ENCODE measurements around the gene CHKA.

The CHKA gene

DNA sequence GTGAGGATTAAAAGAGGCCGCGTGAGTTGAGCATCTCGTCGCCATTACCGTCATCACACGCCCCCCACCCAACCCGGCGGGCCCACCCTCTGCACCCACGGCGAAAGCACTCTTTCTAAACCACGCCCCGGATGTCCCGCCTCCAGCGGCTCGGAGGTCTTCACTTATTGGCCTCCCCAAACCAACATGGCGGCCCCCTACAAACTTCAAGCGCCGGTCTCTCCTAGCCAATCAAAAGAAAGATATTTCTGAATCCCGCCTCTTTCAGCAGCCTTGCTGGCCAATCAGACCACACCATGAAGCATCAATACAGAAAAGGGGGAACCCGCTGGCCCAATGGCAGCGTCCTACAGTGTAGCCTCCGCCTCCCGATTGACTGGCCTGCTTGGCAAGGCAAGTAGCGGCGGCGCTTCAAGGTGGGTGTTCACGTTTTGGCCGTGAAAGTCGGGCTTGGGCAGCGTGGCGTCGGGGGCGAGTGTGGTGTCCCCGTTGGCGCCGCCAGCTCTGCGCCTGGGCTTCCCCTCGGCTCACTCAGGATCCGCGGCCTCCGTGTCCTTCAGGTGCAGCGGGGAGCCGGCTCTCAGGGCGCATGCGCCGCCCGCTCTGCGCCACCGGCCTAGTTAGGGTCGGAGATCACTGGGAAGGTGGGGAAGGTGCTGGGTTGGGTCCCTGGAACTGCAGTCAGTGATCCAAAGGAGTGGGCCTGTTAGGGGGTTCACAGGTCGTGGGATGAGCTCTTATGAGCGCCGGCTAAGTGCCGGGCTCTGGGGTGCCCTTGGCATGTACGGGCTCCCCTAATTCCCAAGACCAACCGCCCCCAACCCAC, 90.7 kb downstream of the CHKA start, which contains the start of gene NDUFS8:
TSS of gene NDUFS8 (plus strand) at position 364 of the 826 bp plus-strand sequence. CDS start 1,471 bp downstream, outside the sequence.
- H3K36me3 ChIP-seq (ENCODE audit: insufficient read depth) = no peaks in the 10 kb centered on the region
- peak within 1 kb of the TSS; percentile 56 for H2AFZ ChIP-seq (ENCODE audit: low read depth)
- H4K20me1 ChIP-seq (ENCODE audit: insufficient read depth) = no peaks in the 10 kb centered on the region
- H3K4me3 ChIP-seq (IDR thresholded peaks at IDR 0.05; ENCODE audit: insufficient read depth, low read depth, low read length) = no peak within 1 kb of the TSS
- H3K4me2 ChIP-seq = peak within 1 kb of the TSS; percentile 91
- H3K4me1 ChIP-seq (ENCODE audit: low read depth, poor library complexity, severe bottlenecking) = peaks cover 10% of the 10 kb centered on the region
- TF ChIP-seq CTCF (conservative IDR thresholded peaks at IDR 0.05; ENCODE audit: low read depth, low read length) = no peak
- H3K79me2 ChIP-seq (ENCODE audit: insufficient read depth, low read depth) = peaks cover 14% of the 10 kb centered on the region; the same call in 1 of the 2 replicates
- no peaks in the 10 kb centered on the region for H3K27me3 ChIP-seq (ENCODE audit: insufficient read depth, low read depth)
- peak within 1 kb of the TSS; percentile 47 for H3K27ac ChIP-seq
- peak within 1 kb of the TSS; percentile 69; the same call in 1 of the 2 replicates for H3K9ac ChIP-seq

GRCh38 chr11:68028802-68029545, 92.2 kb downstream of the CHKA start:
- no peak overlapping the region for H3K27ac ChIP-seq
- H3K4me2 ChIP-seq = no peak overlapping the region
- H3K9ac ChIP-seq = no peak overlapping the region

DNA sequence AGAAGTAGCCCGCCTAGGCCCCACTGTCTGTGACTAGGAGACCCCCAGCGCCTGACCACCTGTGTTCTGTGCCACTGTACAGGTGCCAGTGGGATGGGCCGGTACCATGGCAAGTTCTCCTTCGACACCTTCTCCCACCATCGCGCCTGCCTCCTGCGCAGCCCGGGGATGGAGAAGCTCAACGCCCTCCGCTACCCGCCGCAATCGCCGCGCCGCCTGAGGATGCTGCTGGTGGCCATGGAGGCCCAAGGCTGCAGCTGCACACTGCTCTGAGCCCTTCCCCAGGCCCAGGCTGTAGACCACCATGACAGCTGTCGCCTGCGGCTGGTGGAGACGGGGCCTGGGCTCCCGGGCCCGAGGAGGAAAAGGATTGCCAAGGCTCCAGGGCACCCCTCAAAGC, 93.5 kb downstream of the CHKA start:
- no peaks in the 10 kb centered on the region for H4K20me1 ChIP-seq (ENCODE audit: insufficient read depth)
- no peak overlapping the region for H3K27ac ChIP-seq
- no peak overlapping the region for H3K4me2 ChIP-seq
- H3K4me3 ChIP-seq (IDR thresholded peaks at IDR 0.05; ENCODE audit: insufficient read depth, low read depth, low read length) = no peak overlapping the region
- no peaks in the 10 kb centered on the region for H3K27me3 ChIP-seq (ENCODE audit: insufficient read depth, low read depth)
- H3K36me3 ChIP-seq (ENCODE audit: insufficient read depth) = no peaks in the 10 kb centered on the region
- H3K4me1 ChIP-seq (ENCODE audit: low read depth, poor library complexity, severe bottlenecking) = peaks cover 10% of the 10 kb centered on the region
- peaks cover 14% of the 10 kb centered on the region; the same call in 1 of the 2 replicates for H3K79me2 ChIP-seq (ENCODE audit: insufficient read depth, low read depth)
- no peak for TF ChIP-seq CTCF (conservative IDR thresholded peaks at IDR 0.05; ENCODE audit: low read depth, low read length)
- no peak overlapping the region for H2AFZ ChIP-seq (ENCODE audit: low read depth)
- H3K9ac ChIP-seq = no peak overlapping the region

More at GRCh38 chr11:68028802-68029545, 92.2 kb downstream of the CHKA start:
- Histone ChIP-seq H3K27me3 (ENCODE audit: insufficient read depth, low read depth) (no peaks in the 10 kb centered on the region), H3K4me1 (ENCODE audit: low read depth, poor library complexity, severe bottlenecking) (peaks cover 10% of the 10 kb centered on the region), H4K20me1 (ENCODE audit: insufficient read depth) (no peaks in the 10 kb centered on the region), H3K4me3 (IDR thresholded peaks at IDR 0.05; ENCODE audit: insufficient read depth, low read depth, low read length) (no peak overlapping the region), H3K79me2 (ENCODE audit: insufficient read depth, low read depth) (peaks cover 14% of the 10 kb centered on the region; the same call in 1 of the 2 replicates), H2AFZ (ENCODE audit: low read depth) (no peak overlapping the region), H3K36me3 (ENCODE audit: insufficient read depth) (no peaks in the 10 kb centered on the region)
- TF ChIP-seq CTCF (conservative IDR thresholded peaks at IDR 0.05; ENCODE audit: low read depth, low read length) = no peak

DNA sequence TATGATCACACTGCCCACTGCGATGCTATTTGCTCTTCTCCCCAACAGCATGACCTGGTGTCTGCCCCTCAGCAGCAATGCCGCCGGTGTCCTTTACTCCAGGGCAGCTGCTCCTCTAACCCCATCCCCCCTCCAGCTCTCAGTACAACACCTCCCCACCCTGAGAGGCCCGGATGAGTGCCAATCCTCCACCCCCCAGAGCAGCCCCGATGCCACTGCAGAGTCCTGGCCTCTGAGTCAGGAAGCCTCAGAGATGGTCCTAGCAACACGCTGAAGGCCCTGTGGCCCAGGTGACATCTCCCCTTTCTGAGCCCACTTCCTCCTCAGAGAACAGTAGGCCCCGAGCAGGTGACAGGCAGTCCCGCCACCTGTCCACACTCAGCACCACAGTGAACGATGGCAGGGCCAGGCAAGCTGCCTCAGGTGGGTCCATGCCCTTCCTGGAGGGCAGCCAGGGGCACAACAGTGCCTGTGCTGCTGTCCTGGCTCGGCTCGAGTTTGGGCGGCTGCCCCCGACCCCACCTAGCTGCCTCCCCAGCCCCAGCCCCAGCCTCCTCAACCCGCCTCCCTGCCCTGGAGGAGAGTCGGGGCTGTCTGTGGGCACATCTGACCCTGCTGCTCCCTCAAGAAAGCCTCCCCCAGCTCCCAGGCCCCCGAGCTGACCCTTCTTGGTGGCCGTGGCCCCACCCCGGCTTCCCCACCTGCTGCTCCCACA, 94.6 kb downstream of the CHKA start:
- H3K27ac ChIP-seq = no peak overlapping the region
- H3K79me2 ChIP-seq (ENCODE audit: insufficient read depth, low read depth) = peaks cover 8% of the 10 kb centered on the region; the same call in 1 of the 2 replicates
- H3K27me3 ChIP-seq (ENCODE audit: insufficient read depth, low read depth) = no peaks in the 10 kb centered on the region
- no peak overlapping the region for H3K9ac ChIP-seq
- H4K20me1 ChIP-seq (ENCODE audit: insufficient read depth) = no peaks in the 10 kb centered on the region
- no peaks in the 10 kb centered on the region for H3K36me3 ChIP-seq (ENCODE audit: insufficient read depth)
- TF ChIP-seq CTCF (conservative IDR thresholded peaks at IDR 0.05; ENCODE audit: low read depth, low read length) = no peak
- H3K4me3 ChIP-seq (IDR thresholded peaks at IDR 0.05; ENCODE audit: insufficient read depth, low read depth, low read length) = no peak overlapping the region
- no peak overlapping the region for H3K4me2 ChIP-seq
- H3K4me1 ChIP-seq (ENCODE audit: low read depth, poor library complexity, severe bottlenecking) = peaks cover 7% of the 10 kb centered on the region
- no peak overlapping the region for H2AFZ ChIP-seq (ENCODE audit: low read depth)
